Skeletal muscle cell (primary cell): Measurements from ENCODE around the gene C1QTNF8.

ENCODE experiments used
- DNase-seq: peaks from one replicate; pipeline ENCODE4 v3.0.0-alpha.2; 2010; ENCODE audit warnings: low read depth
- H3K4me3 ChIP-seq: 2 replicates; pipeline ENCODE4 v1.5.1; 2011; ENCODE audit warnings: low read depth, mild to moderate bottlenecking, control low read depth, low read length, moderate library complexity

C1QTNF8 gene

DNA sequence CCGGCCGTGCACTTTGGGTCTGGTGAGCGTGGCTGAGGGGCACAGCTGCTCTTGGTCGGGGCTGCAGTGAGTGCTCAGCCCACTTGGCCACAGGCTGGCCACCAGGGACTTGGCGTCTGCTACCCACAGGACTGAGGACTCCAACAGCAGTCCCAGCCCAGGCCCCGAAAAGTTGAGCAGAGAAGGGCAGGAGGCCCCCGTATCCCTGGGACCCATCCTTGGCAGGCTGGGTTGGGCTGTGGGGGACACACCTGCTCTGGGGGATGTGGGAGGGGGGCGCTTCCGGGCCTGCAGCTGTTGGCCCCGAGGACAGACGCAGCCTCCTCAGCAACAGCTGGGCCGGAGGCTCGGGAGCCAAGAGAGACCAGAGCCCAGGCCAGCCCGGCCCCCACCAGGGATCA, 42.9 kb downstream of the C1QTNF8 start:
- H3K4me3 ChIP-seq = no peak overlapping the region
- peak; percentile 42 for DNase-seq

DNA sequence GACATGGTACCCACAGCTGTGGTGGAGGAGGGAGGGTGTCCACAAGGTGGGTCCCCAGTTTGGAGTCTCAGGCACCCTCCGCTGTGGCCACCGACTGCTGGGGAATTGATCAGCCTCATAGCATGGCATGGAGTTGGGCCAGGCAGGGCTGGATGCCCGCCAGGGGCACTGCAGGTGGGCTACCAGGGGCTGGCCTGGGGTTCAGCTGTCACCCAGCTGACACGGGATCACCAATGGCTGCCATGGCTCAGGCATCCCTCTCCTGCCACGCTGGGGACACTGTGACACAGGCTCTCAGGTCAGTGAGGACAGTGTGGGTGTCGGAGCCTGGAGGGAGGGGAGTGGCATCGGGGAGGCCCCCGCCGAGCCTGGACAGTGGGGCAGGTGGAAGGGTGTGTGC, 43.3 kb downstream of the C1QTNF8 start:
- no peak overlapping the region for H3K4me3 ChIP-seq

DNA sequence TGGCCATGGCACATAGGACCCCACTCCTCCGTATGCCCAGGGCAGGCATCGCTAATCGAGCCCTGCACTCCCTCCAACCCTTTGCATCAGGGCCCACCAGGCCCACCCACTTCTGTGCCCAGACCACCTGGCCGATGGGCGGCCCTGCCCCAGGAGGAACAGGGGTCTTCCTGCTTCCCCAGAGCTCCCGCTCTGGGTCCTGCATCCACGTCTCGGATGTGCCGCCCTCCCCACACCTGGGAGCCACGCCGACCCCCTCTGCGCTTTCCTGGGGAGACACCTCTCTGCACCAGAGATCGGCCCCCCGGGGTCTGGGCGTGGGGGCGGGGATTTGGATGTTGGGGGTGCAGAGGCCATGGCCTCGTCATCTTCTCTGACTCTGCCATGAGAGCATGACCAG, 44.6 kb downstream of the C1QTNF8 start:
- no peak overlapping the region for H3K4me3 ChIP-seq
- DNase-seq = no peak

More for the DNA sequence above, 43.3 kb downstream of the C1QTNF8 start:
- no peak for DNase-seq

DNA sequence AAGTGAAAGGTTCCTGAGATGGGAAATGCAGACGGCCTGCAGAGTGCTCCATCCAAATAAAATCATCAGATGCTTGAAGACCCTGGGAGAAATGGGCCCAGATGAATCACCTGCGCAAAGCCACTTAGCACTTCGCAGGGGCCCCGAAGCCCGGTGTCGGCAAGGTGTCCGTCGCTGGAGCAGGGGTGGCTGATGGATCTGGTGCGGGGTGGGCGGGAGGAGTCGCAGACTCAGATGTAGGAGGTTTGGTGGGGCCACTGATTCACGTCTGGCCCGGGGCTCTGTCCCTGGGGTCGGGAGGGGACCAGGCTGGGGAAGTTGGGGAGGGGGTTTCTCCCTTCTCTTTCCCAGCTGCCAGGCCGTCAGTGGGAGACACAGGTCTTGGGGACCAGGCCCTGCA, 45.1 kb downstream of the C1QTNF8 start:
- DNase-seq = no peak
- H3K4me3 ChIP-seq = no peak overlapping the region

DNA sequence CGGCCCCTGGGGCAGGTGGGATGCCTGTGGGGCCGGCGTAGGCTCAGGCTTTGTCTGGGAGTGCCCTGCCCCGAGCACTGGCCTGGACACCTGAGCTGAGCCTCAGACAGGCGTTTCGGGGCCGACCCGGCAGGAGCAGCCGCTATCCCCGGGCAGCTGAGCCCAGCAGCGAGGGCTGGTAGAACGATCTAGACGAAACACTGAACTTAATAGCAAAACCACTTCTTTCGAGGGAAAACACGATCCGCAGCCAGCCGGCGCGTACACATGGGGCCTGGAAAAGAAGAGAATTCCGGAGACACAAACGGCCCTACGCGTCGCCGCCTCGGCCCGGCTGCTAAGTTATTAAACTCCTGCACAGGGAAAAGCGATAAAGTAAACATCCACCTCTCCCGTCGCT, 45.5 kb downstream of the C1QTNF8 start:
- DNase-seq = no peak
- no peak overlapping the region for H3K4me3 ChIP-seq

DNA sequence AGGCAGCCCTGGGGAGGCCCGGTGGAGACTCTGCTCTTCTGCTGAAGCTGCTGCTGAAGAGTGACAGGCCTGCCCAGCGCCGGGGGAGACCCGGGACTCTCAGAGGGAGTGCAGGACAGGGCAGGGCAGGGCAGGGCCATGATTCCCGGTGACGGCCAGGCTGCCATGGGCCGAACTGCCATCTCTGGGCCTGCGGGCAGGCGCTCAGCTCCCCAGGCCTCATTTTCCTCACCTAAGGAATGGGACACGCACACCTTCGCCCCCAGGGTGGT, 46.1 kb downstream of the C1QTNF8 start:
- no peak overlapping the region for H3K4me3 ChIP-seq
- no peak for DNase-seq

DNA sequence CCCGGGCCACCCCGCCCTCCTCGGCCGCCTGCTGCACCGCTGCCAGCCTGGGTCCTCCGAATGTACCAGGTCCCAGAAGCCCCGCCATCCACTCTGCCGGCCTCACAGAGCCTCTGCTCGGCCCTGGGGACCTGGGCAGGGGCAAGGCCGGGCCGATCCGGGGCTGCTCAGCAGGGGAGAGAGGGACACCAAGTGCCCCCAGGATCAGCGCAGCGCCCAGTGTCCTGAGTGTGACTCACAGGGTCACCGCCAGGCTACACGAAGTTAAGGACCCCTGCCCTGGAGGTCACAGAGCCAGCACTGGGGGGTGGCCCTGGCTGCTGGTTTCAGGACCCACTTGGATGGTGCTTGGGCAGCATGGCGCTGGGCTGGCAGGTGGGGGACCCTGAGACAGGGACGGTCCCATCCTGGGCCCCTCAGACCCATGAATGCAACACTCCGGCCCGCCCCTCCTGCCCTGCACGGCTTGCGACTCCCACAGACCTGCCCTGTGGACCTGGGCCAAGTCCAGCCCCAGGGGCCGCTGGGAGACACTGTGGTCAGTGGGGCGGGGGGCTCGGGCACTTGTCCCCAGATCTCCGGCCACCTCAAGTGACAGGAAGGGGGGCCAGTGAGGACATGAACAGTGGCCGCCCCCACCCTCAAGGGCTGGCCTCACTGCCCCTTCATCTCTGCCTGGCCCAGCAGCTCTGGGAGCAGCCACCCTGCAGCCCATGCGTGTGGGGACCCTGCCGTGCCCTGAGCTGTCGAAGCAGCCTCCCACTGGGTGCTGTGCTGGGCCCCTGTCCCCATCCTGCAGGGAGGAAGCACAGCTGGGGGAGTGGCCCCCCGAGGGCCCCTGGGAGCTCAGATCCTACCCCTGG, 46.7 kb downstream of the C1QTNF8 start:
- no peak for DNase-seq
- H3K4me3 ChIP-seq = no peak overlapping the region

DNA sequence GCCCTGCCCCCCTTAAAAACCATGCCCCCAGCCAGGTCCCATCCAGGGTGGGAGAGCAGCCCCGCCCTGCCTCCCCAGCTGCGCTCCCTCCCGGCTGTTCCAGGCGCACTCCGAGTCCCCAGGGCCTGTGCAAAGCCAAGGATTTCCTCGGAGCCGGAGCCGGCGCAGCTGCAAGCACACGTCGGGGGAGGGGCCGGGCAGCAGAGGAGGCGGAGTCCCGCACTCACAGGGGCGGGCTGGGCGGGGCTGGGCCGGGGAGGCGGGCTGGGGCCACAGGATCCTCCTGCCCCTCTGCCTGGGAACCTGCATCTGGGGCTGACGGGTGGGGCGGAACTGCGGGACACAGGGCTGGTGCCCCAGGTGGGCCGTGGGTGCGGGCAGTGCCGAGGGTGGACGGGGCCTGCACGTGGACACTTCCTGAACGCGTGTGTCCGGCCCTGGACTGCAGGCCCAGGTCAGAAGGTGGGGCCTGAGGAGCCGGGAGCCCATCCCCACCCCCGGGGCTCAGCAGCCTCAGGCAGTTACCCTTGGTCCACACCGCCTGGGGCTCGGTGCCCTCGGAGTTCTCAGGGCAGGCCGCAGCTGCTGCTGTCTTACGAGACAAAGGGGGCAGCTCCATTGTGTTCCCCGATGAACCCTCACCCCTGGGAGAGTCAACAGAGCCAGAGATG, 47.5 kb downstream of the C1QTNF8 start:
- no peak for DNase-seq
- H3K4me3 ChIP-seq = no peak overlapping the region

DNA sequence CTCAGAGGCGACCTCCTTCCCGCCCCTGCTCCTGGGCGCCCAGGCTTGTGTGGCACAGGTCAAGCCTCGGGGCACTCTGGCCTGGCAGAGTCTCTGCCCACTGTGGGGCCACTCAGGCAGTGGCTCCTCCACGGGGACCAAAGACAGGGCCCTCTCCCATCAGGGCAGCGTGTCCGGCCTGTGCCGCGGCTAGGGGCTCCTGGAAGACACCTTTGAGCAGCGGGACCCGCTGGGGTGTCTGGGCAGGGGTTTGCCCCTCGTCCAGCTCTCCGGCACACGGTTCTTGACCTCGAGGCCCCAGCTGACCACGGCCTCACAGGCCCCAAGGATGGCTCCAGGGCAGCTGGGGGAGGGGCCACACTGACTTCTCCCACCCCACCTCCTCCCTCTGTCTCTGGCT, 48.2 kb downstream of the C1QTNF8 start:
- no peak overlapping the region for H3K4me3 ChIP-seq
- DNase-seq = no peak

DNA sequence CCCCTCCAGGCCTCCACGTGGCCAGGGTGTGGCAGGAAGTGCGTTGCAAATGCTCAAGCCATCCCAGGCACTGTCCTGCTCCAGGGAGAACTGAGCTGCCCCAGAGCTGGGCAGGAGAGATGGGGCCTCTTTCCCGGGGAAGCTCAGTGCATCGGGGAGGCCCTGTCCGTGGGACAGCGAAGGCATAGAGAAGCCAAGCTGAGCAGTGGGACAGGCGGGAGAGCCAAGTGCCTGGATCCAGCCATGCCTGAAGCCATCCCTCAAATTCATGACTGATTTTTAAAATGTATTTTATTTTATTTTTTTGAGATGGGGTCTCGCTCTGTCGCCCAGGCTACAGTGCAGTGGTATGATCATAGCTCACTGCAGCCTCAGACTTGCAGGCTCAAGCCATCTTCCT, 48.9 kb downstream of the C1QTNF8 start:
- no peak for DNase-seq
- H3K4me3 ChIP-seq = no peak overlapping the region

DNA sequence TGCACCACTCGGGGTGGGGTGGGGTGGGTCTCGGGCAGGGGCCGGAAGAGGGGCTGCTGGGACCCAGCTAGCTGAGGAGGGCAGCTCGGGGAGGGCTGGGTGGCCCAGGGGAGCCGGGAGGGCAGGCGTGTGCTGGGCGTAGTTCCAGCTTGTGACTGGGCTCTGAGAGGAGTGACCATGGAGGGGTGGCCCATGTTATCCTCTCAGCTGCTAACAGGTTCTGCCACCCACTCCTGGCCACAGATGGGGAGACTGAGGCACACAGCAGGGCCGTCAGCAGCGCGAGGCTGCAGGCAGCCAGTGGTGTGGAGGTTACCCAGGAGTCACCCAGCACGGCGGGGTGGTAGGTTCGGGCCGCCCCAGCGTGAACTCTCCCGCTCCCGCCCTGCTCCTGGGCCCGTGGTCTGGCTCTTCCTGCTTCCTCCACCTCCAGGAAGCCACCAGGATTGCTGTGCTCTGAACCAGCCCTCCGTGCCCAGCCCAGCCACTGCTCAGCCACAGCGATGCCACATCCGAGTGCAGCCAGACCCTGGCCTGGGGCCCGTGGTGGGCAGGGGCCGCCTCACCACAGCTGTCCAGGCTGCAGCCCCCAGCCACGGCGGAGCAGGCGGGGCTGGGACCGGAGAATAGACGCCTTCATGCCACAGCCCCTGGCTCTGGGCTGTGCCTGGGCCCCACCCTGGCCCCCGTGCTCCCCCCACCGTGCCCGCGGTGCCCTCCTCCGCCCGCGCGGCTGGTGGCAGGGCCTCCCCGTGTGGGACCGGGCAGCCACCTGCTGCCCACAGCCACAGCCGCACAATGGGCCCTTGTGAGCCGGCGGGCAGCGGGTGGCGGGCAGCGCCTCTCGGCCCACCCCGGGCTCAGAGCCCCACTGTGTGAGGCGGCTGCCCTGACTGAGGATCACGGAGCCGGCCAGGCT, 49.8 kb downstream of the C1QTNF8 start:
- DNase-seq = no peak
- no peak overlapping the region for H3K4me3 ChIP-seq

DNA sequence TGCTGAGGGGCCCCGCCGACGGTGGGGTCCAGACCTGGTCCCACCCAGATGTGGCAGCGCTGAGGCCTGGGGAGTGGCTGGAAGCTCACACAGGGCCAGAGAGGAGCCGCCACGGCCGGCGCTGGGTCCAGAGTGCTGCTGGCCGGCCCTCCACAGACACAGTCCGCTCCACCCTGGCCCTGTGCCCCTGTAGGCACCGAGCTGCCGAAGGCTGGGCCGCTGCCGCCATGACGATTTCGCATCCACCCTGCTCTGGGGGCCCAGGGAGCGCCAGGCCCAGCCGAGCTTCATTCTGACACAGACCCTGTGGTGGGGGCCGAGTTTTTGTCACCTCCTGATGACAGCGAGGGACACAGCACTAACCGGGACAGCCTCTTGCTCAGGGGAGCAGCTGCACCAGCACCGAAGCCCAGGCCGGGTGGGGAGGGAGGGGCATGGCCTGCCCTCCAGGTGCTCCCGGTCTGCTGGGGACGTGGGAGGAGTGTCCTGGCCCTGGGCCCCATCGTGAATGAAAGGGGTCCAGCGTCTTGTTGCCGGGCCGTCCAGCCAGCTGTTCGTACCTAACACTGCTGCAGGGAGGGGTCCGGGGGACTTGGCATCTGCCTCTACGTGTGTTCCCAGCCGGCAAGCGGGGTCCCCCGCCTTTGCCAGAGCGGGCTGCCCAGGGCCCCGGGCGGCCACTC, 50.6 kb downstream of the C1QTNF8 start:
- no peak for DNase-seq
- H3K4me3 ChIP-seq = no peak overlapping the region

DNA sequence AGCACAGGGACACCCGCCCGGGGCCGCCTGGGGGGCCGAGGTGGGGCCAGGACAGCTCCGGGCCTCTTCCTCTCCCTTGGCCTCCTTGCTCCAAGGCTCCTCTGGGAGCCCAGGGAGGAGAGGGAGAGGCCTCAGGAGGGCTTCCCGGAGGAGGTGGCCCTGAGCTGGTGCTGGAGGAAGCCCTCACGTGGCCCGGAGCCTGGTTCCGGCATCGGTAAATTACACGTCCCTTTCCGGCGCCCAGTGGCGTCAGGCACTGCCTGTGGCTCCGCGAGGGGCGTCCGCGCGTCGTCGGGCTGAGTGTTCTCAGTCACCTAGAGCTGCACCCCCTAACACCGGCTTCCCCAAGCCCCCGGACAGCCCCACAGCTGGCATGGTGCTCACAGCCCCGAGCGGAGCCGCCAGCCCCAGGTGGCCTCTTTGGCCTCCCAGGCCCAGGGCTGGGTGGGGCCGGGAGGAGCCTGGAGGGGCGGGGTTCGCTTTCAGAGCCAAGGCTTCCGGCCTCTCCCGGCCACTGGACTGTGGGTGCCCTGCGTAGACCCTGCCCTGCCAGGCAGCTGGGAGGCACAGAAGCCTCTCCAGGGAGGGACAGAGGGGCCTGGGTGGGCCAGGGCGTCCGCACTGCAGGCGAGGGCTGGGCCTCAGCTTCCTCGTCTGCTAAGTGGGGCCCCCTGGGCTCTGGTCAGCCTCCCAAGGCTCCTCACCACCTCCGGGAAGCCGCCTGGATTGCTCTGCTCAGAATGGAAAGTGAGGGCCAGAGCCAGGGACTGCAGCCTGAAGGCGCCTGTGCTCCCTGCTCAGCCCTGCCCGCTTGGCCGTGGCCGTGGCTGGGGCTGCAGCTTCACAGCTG, 51.4 kb downstream of the C1QTNF8 start:
- no peak for DNase-seq
- H3K4me3 ChIP-seq = no peak overlapping the region

DNA sequence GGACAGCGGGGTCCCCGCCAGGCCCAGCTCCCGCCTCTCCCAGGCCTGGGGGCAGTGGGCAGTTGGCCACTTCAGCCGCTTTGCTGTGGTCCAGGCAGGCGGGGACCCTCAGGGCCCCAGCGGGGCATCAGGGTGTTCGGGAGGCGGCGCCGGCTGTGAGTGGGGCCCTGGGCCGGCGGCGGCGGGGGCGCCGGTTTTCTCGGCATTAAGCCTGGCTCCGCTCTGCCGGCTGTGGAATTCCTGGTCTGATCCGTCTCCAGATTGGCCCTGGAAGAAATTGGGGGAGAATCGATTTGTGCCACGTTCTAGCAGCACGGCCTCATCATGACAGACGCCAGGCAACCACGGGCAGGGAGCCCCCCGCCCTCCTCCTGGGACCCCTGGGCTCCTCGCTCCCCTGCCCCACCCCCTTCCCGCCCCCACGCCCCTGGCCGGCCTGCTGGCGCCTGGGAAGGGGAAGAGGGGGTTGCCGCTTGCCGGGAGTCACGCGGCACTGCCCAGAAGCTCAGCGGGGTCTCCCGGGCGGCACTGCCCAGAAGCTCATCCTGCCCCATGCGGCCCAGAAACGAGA, 52.1 kb downstream of the C1QTNF8 start:
- DNase-seq = no peak

DNA sequence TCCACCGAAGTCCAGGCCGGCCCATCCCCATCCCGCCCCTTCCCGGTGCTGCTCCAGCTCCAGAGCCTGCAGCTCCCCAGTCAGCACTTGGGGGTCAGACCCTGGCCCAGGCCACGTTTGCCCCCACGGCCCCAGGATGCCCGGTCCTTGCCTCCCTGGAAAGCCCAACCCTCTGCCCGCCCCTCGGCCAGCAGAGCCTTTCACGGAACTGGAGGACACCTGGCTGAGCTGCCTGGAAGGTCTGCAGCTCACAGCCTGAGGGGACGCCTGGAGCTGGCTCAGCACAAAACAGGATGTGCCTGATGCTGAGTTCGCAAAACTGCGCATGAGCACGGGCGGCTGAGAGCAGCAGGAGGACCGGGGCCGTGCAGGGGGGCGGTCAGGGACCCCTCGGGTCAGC, 53.2 kb downstream of the C1QTNF8 start:
- DNase-seq = no peak
- H3K4me3 ChIP-seq = no peak overlapping the region

More for the DNA sequence above, 52.1 kb downstream of the C1QTNF8 start:
- H3K4me3 ChIP-seq = peak overlapping the region; percentile 5

DNA sequence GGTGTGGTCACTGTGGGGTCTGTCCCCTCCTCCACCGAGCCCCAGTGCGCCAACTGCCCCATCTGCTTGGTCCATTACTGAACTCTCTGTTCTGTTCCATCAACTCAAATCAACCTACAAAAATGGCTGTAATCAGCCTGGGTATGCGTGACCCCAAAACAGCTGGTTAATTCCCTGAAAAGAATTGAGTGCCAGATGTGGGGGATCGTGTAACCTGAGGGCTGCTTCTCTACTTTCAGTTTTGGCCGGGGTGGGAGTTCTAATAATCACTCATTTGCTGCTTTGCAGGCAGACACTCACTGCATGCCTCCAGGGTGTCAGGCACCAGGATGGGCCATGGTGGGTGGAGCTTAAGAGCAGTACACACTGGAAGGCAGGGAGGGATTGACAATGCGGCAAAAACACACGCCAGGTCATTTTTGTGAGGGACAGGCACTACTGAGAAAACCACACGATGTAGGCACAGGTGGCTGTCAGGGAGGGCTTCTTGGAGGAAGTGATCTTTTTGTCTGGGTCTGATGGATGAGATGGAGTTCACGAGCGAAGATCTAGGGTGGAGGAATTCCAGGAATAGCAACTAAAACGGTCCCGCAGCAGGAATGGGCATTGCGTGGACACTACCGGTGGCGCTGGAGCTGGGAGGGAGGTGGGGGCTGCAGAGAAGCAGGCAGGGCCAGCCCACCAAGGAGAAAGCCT, 53.8 kb downstream of the C1QTNF8 start:
- DNase-seq = no peak
- H3K4me3 ChIP-seq = no peak overlapping the region

DNA sequence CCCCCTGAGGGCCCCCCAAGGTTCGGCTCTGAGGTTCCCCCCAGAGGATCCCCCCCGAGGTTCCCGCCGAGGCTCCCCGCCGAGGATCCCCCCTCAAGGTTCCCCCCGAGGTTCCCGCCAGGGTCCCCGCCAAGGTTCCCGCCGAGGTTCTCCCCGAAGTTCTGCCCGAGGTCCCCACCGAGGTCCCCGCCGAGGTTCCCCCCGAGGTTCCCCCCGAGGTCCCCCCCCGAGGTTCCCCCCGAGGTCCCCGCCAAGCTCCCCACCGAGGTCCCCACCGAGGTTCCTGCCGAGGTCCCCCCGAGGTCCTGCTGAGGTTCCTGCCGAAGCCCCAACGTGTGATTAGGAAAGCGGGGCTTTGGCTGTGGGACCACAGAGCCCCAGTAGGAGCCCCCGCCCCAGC, 55.7 kb downstream of the C1QTNF8 start:
- no peak for DNase-seq
- no peak overlapping the region for H3K4me3 ChIP-seq

DNA sequence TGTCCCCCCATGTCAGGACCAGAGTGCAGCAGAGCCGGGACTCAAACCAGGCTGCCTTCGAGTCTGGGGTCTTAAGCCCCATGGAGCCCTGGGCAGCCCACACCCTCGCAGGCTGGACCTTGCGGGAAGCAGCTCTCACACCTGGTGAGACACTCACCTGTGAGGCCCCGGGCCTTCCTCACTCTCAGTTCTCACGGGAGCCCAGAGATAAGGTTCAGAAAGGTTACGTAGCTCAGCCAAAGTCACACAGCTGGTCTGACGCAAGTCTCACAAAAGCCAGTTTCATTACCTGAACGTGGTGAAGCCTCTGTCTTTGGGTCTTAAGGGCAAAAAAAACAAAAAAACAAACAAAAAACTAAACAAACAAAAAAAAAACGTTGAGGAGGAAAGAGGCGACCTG, 56.3 kb downstream of the C1QTNF8 start:
- DNase-seq = no peak
- no peak overlapping the region for H3K4me3 ChIP-seq
